SK-N-SH treated with all-trans-retinoic acid at 6 μM for 48 hours (cell line): ENCODE data around the gene KCNMA1.

Source experiments
- ATAC-seq: fragments of 200-7000 bp; cut with Tn5 transposase; 3 replicates; pipeline ENCODE4 v1.9.1; 2020; ENCODE audit warnings: mild to moderate bottlenecking, moderate library complexity
- ARNTL ChIP-seq: fragments of 450-650 bp; formaldehyde crosslinking; IDR thresholded peaks from 2 replicates; pipeline ENCODE4 v1.5.0; 2020; ENCODE audit warnings: low read depth, mild to moderate bottlenecking, moderate library complexity, borderline replicate concordance
- BACH2 ChIP-seq: fragments of 250-450 bp; sonication (Bioruptor Pico); IDR thresholded peaks from 2 replicates; pipeline ENCODE4 v1.9.0; 2021; ENCODE audit warnings: mild to moderate bottlenecking, borderline replicate concordance
- CSDC2 ChIP-seq: fragments of 250-450 bp; sonication (Bioruptor Pico); IDR thresholded peaks from 2 replicates; pipeline ENCODE4 v1.5.0; 2020; ENCODE audit warnings: mild to moderate bottlenecking, moderate library complexity
- ESRRG ChIP-seq: fragments of 250-450 bp; sonication (Bioruptor Pico); IDR thresholded peaks from 2 replicates; pipeline ENCODE4 v1.6.1; 2021; ENCODE audit warnings: mild to moderate bottlenecking
- GLIS3 ChIP-seq: fragments of 250-450 bp; sonication (Bioruptor Pico); IDR thresholded peaks from 2 replicates; pipeline ENCODE4 v1.5.0; 2020; ENCODE audit warnings: mild to moderate bottlenecking, moderate library complexity
- ISL1 ChIP-seq: fragments of 250-450 bp; sonication (Bioruptor Pico); IDR thresholded peaks from 2 replicates; pipeline ENCODE4 v2.1.2; 2022; ENCODE audit warnings: mild to moderate bottlenecking, moderate library complexity
- OSR1 ChIP-seq: fragments of 250-450 bp; sonication (Bioruptor Pico); IDR thresholded peaks from 2 replicates; pipeline ENCODE4 v1.8.0; 2022; ENCODE audit warnings: moderate library complexity, mild to moderate bottlenecking, inconsistent platforms
- PATZ1 ChIP-seq: fragments of 250-450 bp; sonication (Bioruptor Pico); IDR thresholded peaks from 2 replicates; pipeline ENCODE4 v1.8.0; 2020; ENCODE audit warnings: mild to moderate bottlenecking, moderate library complexity, borderline replicate concordance
- POU6F1 ChIP-seq: fragments of 250-450 bp; sonication (Bioruptor Pico); IDR thresholded peaks from 2 replicates; pipeline ENCODE4 v1.8.0; 2021; ENCODE audit warnings: low read depth, mild to moderate bottlenecking, moderate library complexity, borderline replicate concordance
- PPARA ChIP-seq: fragments of 250-450 bp; sonication (Bioruptor Pico); IDR thresholded peaks from 2 replicates; pipeline ENCODE4 v1.5.0; 2020; ENCODE audit warnings: mild to moderate bottlenecking, borderline replicate concordance
- RARB ChIP-seq: fragments of 250-450 bp; sonication (Bioruptor Pico); IDR thresholded peaks from 2 replicates; pipeline ENCODE4 v1.8.0; 2021; ENCODE audit warnings: mild to moderate bottlenecking, moderate library complexity
- SNAI2 ChIP-seq: fragments of 250-450 bp; sonication (Bioruptor Pico); IDR thresholded peaks from 2 replicates; pipeline ENCODE4 v1.5.0; 2020; ENCODE audit warnings: mild to moderate bottlenecking, moderate library complexity
- TCF4 ChIP-seq: fragments of 250-450 bp; sonication (Bioruptor Pico); IDR thresholded peaks from 2 replicates; pipeline ENCODE4 v1.8.0; 2021; ENCODE audit warnings: mild to moderate bottlenecking, moderate library complexity, borderline replicate concordance
- TOX ChIP-seq: fragments of 250-450 bp; sonication (Bioruptor Pico); IDR thresholded peaks from 2 replicates; pipeline ENCODE4 v1.8.0; 2021; ENCODE audit warnings: mild to moderate bottlenecking, moderate library complexity, borderline replicate concordance
- TSHZ2 ChIP-seq: fragments of 250-450 bp; sonication (Bioruptor Pico); IDR thresholded peaks from 2 replicates; pipeline ENCODE4 v1.5.0; 2020; ENCODE audit warnings: mild to moderate bottlenecking, moderate library complexity
- ZC3H10 ChIP-seq: fragments of 250-450 bp; sonication (Bioruptor Pico); IDR thresholded peaks from 2 replicates; pipeline ENCODE4 v1.5.1; 2021; ENCODE audit warnings: mild to moderate bottlenecking, moderate library complexity
- ZFP3 ChIP-seq: fragments of 250-450 bp; sonication (Bioruptor Pico); IDR thresholded peaks from 2 replicates; pipeline ENCODE4 v1.5.0; 2020; ENCODE audit warnings: mild to moderate bottlenecking, moderate library complexity
- ZFP30 ChIP-seq: fragments of 450-650 bp; formaldehyde crosslinking; IDR thresholded peaks from 2 replicates; pipeline ENCODE4 v1.5.0; 2022; ENCODE audit warnings: mild to moderate bottlenecking, moderate library complexity
- ZNF565 ChIP-seq: fragments of 450-650 bp; formaldehyde crosslinking; conservative IDR thresholded peaks from 2 replicates; pipeline ENCODE4 v1.5.0; 2020; ENCODE audit warnings: low read depth, mild to moderate bottlenecking, moderate library complexity
- ZNF8 ChIP-seq: fragments of 450-650 bp; formaldehyde crosslinking; IDR thresholded peaks from 2 replicates; pipeline ENCODE4 v1.5.0; 2020; ENCODE audit warnings: mild to moderate bottlenecking, moderate library complexity
- TF ChIP-seq, protein P1 (sequence below): fragments of 250-450 bp; sonication (Bioruptor Pico); IDR thresholded peaks from 2 replicates; pipeline ENCODE4 v1.5.1; 2021; ENCODE audit warnings: mild to moderate bottlenecking, moderate library complexity
- TF ChIP-seq, protein P2 (sequence below): fragments of 250-450 bp; sonication (Bioruptor Pico); IDR thresholded peaks from 2 replicates; pipeline ENCODE4 v1.5.1; 2020; ENCODE audit warnings: low read depth, mild to moderate bottlenecking, moderate library complexity

KCNMA1 gene

DNA sequence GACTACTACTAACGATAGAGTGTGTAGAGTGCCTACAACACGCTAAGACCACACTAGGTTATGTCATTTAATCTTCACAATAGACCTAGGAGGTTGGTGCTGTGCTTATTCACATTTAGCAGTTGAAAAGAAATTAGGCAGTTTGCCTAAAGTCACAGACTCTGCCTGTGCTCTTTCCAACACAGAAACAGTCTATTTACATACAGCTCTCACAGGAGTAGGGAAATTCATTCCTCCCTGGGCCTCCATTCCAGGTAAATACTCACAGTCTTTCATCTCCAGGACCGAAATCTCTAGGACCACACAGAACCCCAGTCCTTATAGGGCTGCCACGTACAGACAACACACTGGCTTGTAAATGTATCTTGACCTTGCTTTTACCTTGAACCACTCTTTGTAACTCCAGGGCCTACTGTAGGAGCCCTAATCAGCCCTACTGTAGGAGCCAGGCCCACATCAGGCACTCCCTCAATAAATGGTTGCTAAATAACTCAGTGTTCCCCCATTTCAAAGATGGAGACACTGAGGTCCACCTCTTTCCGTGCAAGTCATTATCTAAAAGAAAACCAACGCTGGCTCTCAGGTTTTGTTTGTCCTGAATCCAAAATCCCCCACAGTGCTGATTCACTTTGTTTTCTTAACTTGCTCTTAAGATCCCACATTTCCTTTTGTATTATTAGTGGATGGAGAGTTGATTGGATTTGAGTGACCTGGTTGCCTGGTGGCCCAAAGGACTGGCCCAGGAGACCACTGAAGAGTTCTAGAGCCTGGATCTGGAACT lies 146.9 kb downstream of the KCNMA1 start:
- TF ChIP-seq ARNTL (CRISPR knock-in tag) (no peak), ZNF565 (CRISPR knock-in tag) (no peak), CSDC2 (CRISPR knock-in tag) (no peak), TSHZ2 (CRISPR knock-in tag) (no peak), ISL1 (CRISPR knock-in tag) (no peak), OSR1 (CRISPR knock-in tag) (no peak), PPARA (CRISPR knock-in tag) (no peak)
- ATAC-seq, result no peak

GRCh38 chr10:77486517-77486916 lies 151.1 kb downstream of the KCNMA1 start:
- TF ChIP-seq PPARA (CRISPR knock-in tag) (no peak), ISL1 (CRISPR knock-in tag) (no peak), CSDC2 (CRISPR knock-in tag) (no peak), ZC3H10 (CRISPR knock-in tag) (no peak), ZNF8 (no peak), TCF4 (CRISPR knock-in tag) (no peak), ESRRG (CRISPR knock-in tag) (no peak), PATZ1 (CRISPR knock-in tag) (no peak), ARNTL (CRISPR knock-in tag) (no peak), RARB (no peak), POU6F1 (CRISPR knock-in tag) (no peak), ZFP3 (CRISPR knock-in tag) (no peak), ZNF565 (CRISPR knock-in tag) (no peak), ZFP30 (CRISPR knock-in tag) (no peak), BACH2 (CRISPR knock-in tag) (no peak), GLIS3 (CRISPR knock-in tag) (no peak), OSR1 (CRISPR knock-in tag) (no peak), SNAI2 (no peak)
- TF ChIP-seq, protein P1, sequence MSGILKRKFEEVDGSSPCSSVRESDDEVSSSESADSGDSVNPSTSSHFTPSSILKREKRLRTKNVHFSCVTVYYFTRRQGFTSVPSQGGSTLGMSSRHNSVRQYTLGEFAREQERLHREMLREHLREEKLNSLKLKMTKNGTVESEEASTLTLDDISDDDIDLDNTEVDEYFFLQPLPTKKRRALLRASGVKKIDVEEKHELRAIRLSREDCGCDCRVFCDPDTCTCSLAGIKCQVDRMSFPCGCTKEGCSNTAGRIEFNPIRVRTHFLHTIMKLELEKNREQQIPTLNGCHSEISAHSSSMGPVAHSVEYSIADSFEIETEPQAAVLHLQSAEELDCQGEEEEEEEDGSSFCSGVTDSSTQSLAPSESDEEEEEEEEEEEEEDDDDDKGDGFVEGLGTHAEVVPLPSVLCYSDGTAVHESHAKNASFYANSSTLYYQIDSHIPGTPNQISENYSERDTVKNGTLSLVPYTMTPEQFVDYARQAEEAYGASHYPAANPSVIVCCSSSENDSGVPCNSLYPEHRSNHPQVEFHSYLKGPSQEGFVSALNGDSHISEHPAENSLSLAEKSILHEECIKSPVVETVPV (CRISPR knock-in tag), result no peak
- ATAC-seq, result no peak

GRCh38 chr10:77485847-77486246 lies 151.8 kb downstream of the KCNMA1 start:
- TF ChIP-seq ZC3H10 (CRISPR knock-in tag) (no peak), PPARA (CRISPR knock-in tag) (no peak), ARNTL (CRISPR knock-in tag) (no peak), OSR1 (CRISPR knock-in tag) (no peak), ZFP3 (CRISPR knock-in tag) (no peak), RARB (no peak), ESRRG (CRISPR knock-in tag) (no peak), TOX (CRISPR knock-in tag) (no peak), POU6F1 (CRISPR knock-in tag) (no peak), TCF4 (CRISPR knock-in tag) (no peak), PATZ1 (CRISPR knock-in tag) (no peak), ZFP30 (CRISPR knock-in tag) (no peak), CSDC2 (CRISPR knock-in tag) (no peak), BACH2 (CRISPR knock-in tag) (no peak), SNAI2 (no peak), ISL1 (CRISPR knock-in tag) (no peak)
- TF ChIP-seq, protein P2, sequence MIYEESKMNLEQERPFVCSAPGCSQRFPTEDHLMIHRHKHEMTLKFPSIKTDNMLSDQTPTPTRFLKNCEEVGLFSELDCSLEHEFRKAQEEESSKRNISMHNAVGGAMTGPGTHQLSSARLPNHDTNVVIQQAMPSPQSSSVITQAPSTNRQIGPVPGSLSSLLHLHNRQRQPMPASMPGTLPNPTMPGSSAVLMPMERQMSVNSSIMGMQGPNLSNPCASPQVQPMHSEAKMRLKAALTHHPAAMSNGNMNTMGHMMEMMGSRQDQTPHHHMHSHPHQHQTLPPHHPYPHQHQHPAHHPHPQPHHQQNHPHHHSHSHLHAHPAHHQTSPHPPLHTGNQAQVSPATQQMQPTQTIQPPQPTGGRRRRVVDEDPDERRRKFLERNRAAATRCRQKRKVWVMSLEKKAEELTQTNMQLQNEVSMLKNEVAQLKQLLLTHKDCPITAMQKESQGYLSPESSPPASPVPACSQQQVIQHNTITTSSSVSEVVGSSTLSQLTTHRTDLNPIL (CRISPR knock-in tag), result no peak
- TF ChIP-seq, all 23 proteins: peak for 0
- ATAC-seq, result no peak
